COR-L47 (cell line): ENCODE data around the gene CLTCL1.

Experiments used
- DNase-seq: peaks from one replicate; lab custom pipeline; 2025; lab: John Stamatoyannopoulos, UW

CLTCL1 gene

DNA sequence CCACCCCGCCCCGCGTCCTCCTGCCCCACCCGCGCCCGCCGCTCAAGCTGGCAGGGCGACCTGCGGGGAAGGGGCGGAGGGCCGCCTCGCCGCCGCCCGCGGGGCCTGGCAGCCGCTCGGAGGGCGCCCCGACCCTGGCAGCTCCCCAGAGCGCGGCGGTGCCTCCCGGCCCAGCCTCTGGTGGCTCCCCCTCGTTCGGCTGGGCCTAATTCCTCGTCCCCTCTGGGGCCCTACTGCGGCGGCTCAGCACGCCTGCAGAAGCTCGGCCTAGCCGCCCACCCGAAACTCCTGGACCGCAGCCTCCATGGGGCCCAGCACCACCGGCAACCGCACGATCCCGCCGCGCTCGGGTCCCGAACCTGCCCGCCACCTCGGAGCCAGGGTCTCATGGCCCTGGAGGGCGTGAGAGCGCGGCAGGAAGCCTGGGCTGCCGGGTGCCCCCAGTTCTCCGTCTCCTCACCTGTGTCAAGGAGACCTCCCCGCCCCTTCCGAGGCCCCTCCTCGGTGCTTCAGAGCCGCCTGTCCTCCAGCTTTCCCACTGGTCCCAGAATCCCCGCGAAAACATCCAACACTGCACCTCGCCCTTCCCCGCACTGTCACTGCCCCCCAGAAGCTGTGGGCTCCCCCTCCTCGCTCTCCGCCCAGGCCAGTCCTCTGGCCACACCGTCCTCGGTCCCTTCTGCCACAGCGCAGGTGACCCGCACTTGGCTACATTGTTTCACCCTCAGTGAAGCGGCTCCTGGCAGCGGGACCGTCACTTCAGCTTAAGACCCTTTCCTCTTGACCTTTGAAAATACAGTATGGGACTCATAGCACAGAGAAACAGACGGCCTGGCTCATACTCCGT is 140.8 kb downstream of the CLTCL1 start:
- no peak for DNase-seq

DNA sequence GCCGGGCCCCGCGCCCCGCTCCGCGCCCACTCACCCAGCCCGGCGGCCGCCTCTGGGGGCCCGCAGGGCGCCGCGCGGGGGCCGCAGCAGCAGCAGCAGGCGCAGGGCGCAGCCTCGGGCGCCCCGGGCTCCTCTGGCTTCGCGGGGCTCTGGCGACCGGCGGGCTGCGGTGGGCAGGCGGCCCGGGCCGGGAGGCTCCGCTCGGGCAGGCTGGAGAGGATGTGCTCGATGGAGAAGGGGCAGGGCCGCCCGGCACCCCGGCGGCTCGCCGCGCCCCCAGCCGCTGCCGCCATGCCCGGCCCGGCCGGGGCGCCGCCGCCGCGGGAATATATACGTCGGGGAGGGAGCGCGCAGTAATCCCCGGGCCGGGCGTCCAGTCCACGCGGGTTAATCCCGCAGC is 141.5 kb downstream of the CLTCL1 start, which contains the start of gene GSC2:
Gene GSC2 (minus strand): TSS at position 302 of the 400 bp plus-strand sequence. CDS start 9 bp downstream, at position 293.
- DNase-seq, result no peak

DNA sequence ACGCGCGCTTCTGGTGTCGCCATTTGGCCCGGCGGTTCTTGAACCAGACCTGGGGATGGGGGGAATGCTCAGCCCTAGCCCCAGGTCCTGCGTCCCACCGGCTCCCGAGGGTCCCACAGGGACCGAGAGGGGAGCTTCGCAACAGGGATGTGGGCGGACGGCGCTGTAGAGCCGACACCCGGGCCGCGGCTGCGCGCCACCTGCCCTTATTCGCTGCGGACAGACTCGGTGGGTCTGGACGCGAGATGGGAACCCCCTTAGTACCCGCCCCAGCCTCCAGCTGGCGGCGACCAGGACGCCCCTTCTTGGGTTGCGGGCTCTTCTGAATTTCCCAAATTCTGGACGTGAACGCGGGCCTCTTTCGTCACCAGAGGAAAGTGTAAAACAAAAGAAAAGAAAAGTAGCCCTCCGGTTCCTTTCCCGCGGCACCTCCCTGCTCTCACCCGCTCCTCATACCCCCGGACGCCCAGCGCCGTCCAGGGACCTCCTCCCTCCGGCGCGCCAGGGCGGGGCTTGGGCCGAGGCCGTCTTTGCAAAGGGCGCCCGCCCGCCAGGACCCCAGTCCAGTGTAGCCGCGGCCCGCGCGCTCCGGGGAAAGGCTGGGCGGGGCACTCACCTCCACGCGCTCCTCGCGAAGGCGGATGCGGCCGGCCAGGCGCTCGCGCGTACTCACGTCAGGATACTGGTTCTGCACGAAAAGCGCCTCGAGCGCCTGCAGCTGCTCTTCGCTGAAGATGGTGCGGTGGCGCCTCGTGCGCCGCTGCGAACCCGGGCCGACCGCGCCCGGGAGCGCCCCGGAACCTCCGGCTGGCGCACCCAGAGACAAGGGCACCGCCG is 142.3 kb downstream of the CLTCL1 start:
- peak; percentile 53 for DNase-seq

DNA sequence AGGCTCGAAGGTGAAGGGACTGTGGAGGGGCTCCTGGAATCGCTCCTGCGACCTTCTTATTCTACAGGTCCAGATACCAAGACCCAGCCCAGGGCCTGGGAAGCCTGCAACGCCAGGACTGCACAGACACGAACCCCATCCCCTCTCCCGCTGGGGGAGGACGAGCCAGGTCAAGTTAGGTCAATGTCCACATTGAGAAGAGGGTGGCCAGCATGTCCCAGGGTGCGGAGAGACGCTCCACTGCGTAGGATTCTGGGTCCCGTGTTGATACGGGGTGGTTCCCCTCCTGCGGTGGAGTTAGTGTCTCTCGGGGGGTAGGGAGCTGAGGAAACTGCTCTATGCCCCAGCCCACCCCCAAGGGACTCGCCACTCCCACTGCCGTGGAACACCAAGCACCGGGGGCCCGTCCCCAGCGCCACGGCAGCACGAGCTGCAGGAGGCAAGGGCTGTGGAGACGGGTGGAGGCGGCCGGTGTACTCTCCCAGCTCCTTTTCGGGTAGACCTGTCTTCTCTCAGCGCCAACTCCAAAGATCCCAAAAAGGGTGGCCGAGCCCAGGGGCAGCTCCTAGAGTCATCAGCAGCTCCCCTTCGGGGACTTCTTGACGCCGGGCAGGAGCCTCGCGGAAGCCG is 143.0 kb downstream of the CLTCL1 start:
- DNase-seq, result no peak

DNA sequence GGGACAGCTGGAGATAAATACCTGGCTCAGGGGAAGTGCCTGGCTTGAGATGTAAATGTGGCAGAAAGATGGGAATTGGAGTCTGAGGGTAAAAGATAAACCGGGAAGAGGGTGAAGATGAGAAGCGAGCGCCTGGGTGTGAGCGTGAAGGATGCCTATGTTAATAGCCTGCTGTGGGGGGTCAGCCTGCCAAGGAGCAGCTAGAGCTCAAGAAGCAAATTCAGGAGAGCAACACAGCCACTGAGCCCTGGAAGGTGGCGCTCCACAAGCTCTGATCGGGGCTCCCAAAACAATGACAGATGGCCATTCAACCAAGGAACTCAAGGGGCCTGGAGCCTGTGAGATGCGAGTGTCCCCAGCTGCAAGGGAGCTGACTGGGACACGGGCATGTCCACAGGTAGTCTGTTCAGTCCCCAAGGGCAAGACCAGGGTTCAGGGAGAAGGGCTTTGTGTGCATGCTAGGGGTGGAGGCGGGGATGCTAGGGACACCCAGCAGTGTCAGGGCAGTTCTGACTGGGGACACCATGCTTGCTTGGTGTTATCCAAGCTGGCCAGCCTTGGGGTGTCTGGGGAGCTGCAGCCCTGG is 144.2 kb downstream of the CLTCL1 start:
- DNase-seq, result no peak

DNA sequence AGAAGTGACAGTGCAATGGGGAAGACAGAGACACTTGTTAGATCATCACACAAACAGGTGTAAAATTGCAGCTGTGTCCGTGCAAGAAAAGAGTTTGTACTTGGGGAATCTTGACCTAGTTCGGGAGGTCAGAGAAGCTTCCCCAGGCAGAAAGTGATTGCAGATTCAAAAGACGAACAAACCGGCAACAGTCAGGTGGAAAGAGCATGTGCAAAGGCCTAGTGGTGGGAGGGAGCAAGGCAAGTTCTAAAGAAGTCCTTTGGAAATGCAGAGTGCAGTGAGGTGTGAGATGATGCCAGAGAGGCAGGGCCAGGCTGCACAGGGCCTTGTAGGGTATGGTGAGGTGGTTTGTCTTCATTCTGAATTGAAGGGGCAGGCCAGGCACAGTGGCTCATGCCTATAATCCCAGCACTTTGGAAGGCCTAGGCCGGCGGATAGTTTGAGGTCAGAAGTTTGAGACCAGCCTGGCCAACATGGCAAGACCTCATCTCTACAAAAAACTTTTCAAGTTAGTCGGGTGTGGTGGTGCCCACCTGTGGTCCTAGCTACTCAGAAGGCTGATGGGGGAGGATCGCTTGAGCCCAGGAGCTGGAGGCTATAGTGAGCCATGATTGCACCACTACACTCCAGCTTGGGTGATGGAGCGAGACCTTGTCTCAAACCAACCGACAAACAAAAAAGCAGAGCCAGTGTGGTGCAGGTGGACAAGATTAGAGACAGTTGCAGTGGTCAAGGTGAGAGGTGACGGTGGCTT is 145.1 kb downstream of the CLTCL1 start:
- no peak for DNase-seq

DNA sequence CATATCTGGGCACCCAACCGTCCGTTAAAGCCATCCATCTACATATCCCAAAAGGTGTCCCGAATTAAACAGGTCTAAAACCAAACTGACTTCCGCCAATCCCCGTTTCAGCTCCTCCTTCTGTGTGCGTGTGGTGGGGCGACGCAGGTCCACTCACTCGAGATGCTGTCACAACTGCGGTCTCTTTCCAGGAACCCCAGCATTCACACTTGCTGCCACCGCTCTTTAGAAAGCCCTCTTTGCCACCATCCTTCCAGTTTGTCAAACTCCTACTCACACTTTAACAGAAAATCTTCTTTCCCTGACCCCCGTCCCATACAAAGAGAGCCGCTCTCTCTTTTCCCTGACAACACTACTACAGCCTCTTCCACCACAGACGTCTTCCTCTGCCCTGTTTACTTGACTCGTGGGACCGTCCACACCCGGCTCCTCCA is 147.5 kb downstream of the CLTCL1 start:
- DNase-seq, result no peak

DNA sequence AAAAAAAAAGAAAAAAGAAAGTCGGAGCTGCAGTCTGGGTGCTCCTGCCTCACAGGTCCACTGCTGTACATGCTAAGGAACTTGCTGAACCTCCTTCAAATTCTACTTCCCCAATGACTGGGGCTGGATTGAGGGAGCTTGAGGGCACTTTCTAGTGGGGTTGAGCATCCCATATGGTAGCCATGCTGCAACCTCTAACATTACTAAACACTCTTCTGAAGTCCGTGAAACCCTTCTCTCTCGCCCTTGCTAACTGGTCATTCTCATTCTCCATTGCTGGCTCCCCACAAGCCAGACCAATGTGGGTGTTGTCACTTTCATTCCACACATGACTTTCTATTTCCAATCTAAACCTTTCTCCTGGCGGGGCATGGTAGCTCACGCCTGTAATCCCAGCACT is 148.3 kb downstream of the CLTCL1 start:
- no peak for DNase-seq

DNA sequence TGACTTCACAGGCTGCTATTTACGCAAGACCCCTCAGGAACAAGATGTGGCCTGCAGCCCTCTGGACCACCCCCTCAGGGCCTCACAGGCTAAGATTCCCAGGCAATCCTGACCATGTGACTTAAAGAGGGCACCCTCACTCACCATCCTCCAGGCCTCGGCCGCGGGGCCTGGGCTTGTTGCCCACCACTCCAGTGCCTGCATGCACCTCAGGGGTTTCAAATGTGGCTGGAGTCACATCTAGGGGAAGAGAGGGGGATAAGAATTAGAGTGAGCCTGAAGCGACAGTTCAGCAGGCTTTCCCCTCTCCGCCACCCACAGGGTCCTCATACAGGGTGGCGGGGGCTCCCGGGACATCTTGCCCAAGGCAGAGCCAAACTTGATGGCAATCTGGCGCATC is 149.1 kb downstream of the CLTCL1 start:
- DNase-seq, result no peak

DNA sequence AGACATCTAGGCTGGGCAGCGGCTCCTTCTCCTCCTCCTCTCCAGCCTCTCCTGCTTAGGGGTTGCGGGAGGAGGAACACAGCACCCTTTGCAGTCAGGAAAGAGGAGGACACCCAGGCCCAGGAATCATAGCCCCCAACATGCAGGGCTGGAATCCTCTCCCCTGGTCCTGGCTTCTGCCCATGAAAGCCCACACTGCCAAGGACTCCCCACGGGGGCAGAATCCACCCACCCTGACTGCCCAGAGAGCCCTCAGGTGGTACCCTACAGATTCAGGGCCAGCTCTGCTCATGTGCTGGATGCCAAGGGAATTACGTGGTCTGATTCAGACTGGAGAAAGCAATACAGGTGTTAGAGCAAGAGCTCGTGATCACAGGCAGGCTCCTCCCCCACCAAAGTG is 151.5 kb downstream of the CLTCL1 start:
- no peak for DNase-seq

DNA sequence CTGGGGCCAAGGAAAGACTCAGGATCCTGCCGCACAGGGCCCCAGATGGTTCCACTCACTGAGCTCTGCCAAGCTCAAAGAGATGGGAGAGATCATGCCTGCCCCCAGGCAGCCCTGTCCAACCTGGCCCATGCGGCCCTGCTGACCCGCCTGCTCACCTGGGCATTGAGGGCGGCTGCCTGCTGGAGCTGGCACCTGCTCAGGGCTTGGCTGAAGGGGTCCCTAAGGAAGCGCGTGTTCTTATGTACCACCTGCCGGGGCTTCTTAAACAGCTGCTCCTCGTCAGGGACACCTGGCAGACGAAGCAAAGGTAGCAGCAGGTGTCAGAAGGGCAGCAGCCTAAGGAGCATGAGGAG is 152.5 kb downstream of the CLTCL1 start:
- no peak for DNase-seq

DNA sequence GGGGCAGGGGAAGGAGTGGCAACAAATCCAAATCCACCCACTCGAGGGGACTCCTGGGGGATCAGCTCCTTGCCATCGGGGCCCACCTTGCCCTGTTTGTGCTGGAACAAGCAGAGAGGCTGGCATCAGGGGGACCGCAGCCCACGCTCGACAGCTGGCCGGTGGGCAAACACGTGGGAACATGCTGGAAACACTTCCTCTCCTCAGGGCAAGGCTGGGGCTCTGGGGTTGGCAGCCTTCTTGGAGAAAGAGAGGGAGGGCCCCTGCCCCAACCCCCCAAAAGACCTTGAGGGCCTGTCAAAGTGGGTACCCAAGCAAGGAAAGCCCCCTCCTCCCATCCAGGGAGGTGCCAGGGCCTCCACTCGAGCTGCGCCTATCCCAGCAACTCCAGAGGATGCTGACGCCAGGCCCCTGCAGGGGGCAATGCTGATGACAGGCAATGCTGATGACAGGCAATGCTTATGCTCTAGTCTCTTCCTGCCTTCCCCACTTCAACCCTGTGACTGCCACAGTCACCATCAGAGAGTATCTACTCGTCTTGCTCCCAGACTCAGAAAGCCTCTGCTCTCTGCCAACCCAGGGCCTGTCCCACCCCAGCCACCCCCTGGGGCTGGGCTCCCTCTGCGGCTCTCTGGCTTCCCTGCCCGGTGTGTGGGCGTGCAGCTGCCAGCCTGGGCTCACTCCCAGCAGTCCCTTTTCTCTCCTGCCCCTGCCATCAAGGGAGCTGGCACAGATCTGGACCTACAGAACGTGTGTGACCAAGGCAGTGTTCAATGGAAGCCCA is 153.1 kb downstream of the CLTCL1 start:
- no peak for DNase-seq

DNA sequence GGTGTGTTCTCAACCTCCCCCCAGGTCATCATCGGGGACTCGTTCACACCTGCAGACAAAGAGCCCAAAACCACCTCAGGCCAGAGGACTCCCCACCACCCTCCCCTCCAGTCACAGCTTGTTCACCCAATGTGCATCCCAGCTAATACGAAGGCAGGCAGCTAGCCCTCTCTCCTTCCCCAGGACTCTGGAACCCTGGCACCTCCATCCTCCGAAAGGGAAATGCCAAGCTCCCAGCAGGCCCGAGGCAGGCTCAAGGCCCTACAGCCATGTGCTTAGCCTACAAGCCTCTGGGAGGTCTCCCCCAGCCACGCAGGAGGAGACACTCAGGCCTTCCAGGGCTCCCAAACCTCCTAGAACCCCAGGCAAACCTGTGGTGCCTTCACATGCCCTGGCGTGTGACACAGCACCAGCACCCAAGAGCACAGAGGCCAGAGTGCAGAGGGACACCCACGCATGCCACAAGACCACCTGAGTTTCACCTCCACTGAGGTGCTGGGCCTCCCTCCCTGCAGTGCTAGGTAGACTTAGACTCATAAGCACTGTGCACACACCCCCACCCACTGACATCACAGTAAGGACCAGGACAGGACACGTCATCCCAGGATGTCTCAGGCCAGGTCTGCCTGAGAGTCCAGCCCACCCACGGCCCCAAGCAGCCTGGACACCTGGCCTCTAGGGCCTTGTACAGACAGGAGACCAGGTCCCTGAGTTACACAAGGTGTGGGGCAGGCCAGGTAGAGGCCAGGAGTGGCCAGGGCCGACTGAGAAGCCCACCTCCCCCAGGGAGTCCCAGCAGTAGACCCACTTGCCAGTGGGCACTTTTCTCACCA is 153.9 kb downstream of the CLTCL1 start:
- DNase-seq, result no peak

DNA sequence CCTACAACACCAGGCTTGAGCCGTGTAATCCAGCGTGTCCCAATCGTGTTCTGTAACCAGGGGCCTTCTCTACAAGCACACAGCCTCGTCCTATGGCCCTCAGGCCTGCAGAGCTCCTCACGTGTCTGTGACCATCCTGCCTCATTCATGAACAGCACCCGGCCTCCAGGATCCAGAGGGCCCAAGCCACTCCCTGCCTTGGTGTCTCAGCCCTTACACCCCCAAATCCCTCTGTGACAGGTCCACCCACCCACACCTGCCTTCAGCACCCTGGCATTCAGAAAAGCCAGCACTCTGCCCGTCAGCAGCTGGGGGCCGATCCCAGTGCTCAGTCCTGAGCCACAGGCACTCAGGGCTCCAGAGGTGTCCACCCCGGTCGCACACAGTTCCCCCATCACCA is 154.6 kb downstream of the CLTCL1 start:
- DNase-seq, result no peak

DNA sequence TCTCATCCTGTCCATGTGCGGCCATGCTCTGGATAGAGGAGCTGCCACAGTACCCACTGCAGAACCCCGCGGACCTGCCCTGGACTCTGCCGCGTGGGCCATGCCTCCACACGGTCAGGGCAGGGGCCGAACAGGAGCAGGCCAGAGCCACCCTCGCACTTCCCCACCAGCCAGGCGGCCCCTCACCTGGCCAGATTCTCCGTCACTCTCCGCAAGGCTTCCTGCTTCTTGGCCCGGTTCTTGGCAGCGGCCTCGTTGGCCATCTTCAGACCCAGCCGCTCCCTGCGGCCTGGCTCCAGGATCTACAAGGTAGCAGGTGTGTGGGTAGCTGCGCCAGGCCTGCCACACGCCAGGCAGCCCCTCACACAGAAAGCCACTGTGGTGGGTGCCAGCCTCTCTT is 156.6 kb downstream of the CLTCL1 start:
- no peak for DNase-seq

DNA sequence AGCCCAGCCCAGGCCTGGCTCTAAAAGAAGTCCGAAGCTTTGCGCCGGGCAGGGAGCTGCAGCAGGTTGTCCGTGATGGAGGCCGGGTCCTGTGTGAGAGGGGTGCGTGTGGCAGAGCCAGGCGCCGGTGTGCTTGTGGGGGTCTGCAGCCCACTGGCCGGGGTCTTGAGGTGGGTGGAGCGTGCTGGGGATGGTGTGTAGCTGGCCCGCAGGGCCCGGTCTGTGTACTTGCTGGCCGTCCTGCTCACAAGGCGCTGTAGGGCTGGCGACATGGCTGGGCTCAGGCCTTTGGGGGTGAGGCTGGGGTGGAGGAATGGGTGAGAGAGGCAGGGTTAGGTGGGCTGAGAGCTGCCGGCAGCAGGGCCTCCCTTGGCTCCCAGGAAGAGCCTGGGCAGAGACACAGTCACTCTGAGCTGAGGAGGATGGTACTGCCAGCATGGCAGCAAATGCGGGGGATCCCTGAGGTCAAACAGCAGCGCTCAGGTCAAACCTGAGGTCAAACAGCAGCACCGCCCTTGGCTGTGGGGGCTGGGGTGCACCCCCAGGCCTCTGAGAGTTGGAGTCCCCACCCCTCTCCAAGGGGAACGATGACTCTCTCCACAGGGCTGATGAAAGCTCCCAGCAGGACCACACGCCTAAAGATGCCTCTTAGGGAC is 157.2 kb downstream of the CLTCL1 start:
- DNase-seq, result no peak

DNA sequence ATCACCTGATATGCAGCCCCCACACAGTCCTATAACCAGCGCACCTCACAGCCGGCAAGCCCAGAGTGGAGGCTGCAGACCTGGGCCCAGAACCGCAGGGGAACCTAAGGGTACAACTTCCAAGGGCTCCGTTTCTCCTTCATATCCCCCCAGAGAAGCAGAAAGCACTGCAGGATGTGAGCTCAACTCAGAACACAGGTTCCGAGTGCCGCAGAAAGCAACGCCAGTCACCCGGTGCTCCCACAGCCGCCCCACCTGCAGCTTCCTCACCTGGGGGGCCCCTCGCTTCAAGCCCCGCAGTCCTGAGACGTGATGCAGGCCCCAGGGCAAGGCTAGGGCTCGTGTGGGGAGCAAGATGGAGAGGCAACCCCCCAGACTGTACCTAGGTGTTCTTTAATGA is 158.0 kb downstream of the CLTCL1 start:
- DNase-seq, result no peak

DNA sequence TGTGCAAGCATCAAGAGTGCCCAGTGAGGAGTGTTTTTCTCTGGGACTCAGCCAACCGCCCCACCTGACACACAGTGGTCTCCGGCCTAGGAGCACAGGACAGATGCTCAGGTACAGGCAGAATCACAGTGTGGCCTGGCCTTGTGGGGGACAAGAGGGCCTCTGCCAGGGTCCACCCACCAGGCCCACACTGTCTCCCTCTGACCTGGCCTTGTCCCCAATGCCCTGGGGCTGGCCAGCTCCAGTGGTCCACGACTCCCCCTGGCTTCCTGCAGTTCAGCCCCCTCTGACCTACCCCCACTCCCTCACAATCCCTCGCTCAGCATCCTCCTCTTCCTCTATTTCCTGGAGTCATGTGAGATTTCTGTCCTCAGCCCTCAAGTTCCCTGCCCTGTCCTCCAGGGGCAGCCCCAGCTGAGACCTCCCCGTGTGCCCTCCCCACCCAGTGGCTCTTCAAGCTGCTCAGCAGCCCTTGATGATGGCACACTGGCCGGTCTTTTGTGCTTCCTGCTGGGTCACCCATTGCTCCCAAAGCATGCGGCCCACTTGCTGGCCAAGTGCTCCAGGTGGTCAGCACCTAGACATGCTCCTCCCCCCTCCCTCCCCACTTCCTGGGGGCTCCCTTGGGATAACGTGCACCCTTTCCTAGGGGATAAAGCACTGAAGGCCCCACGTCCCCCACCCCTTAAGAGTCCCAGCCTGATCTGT is 158.7 kb downstream of the CLTCL1 start:
- no peak for DNase-seq

DNA sequence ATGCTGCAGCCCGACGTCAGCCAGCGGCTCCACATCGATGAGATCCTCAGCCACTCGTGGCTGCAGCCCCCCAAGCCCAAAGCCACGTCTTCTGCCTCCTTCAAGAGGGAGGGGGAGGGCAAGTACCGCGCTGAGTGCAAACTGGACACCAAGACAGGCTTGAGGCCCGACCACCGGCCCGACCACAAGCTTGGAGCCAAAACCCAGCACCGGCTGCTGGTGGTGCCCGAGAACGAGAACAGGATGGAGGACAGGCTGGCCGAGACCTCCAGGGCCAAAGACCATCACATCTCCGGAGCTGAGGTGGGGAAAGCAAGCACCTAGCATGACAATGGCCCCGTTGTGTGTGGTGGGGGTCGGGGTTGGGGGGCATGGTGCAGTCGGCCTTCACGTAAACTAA is 159.4 kb downstream of the CLTCL1 start:
- DNase-seq, result no peak
